ENCODE results near the gene CACNA1S.

Gene CACNA1S

GRCh38 chr1:201032408-201032807 lies 79.8 kb downstream of the CACNA1S start:
- DNase-seq (ENCODE audit: low read depth) = no peak

DNA sequence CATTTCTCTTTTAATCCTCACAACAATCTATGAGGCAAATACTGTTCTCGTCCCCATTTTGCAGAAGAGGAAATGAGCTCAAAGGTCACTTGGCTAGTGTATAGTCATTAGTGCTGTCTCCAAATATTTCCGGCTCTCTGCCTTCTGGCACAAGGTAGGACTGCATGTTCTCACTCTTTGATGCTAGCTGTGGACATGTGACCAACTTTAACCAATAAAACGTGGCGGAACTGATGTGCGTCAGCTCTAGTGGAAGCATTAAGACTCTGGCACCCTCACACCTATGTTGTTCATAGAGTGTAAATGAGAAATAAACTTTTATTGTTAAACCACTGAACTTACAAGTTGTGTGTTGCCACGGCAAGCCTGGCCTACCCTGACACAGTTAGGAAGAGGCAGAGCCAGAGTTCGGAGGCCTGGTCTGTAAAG lies 83.8 kb downstream of the CACNA1S start:
- no peak for DNase-seq (ENCODE audit: low read depth)

DNA sequence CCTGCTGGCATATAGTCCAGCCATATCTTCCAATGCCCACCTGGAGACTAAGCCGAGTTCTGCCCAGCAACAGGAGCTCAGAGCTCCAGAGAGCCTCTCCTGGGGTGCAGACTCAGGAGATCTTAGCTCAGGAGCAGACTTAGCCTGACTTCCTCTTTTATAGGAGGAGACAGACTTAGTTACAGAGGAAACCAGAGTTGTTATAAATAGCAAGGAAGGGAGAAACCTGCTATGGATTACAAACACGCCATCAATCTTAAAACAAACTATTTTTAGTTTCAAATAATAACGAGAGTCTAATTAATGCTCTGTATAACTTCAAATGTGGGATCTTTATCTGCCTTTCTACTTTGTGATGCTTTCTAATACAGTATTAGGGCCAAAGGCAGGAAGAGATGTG lies 85.4 kb downstream of the CACNA1S start:
- DNase-seq (ENCODE audit: low read depth) = no peak

- DNase-seq (ENCODE audit: low read depth) = peak; percentile 23
Observed at GRCh38 chr1:201026234-201026633, 86.0 kb downstream of the CACNA1S start.

GRCh38 chr1:201025571-201026002 lies 86.6 kb downstream of the CACNA1S start:
- peak; percentile 91 for DNase-seq (ENCODE audit: low read depth)

GRCh38 chr1:201024625-201024998 lies 87.6 kb downstream of the CACNA1S start:
- DNase-seq (ENCODE audit: low read depth) = no peak

GRCh38 chr1:201023920-201024624 lies 88.2 kb downstream of the CACNA1S start:
- DNase-seq (ENCODE audit: low read depth) = no peak

- peak; percentile 71 for DNase-seq (ENCODE audit: low read depth)
Observed at GRCh38 chr1:201023517-201023902, 88.7 kb downstream of the CACNA1S start, which contains the start of gene KIF21B. TSS of gene KIF21B (minus strand) at chr1:201023714. CDS start at chr1:201023383, 331 bp downstream.

DNA sequence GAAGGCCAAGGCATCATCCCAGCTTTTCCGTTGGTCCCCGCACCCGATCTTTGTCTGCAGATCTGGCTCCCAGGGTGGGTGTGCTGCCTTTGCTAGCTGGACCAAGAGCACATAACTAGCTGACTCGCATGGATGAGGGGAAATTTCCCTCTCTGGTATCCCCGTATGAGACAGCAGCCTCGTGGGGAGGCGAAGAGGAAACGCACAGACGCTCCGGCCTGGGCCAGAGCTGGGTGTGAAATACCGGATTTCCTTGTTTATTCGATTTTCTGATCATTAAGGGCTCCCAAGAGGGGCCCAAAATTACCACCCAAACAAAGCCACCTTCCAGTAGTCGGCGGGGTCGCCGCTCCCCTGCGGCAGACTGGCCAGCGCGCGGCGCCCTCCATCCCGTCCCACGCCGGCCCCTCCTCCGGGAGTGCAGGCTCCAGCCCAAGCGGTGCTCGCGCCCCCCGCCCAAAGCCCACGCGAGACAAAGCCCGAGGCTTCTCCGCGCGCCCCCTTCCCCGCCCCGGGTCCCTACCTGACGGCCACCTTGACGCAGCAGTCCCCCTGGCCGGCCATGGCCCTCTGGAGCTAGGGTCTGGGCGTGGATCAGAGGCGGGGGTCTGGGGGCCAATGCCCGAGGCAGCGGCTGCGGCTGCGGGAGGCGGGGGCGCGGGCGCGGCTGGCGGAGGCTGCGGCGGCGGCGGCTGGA lies 89.3 kb downstream of the CACNA1S start:
- peak; percentile 32 for DNase-seq (ENCODE audit: low read depth)

- no peak for DNase-seq (ENCODE audit: low read depth)
Observed at GRCh38 chr1:201022493-201022819, 89.8 kb downstream of the CACNA1S start.

DNA sequence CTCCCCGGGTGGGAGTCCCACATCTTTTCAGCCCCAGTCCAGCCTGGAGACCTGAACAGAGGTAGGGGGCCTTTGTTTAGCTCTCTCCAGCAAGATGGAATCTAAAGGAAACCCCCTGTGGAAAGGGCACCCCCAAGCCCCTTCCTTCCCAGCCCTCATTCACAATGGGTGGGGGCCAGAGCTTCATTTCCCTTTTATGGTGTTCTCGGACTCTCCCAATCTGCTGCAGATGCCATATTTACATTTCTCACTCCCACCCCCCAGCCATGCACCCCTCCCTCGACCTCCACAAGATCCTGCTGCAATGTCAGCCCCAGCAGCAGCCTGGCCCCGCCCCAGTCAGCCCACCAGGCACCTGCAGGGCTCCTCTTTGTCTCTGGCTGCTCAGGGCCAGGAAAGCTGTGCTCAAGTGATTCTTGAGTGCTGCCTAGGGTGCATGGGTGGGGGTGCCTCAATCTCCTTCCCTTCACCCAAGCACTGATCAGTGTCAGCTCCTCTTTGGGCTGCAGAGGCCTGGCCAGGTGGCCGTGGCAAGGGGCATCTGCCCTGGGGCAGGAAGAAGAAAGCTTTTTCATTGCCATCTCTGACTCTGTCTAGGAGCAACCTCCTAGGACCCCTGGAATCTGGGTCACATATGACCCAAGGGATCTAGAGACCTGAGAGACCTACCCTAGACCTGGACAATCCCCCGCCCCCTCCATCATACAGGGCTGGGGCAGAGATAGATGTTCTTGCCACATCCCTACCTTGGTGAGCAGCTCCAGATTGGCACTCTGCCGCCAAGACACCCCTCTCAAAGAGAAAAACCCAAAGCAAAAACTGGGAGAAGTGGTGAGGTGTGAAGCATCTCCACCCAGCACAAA lies 90.4 kb downstream of the CACNA1S start:
- no peak for DNase-seq (ENCODE audit: low read depth)

GRCh38 chr1:201020721-201021629 lies 91.3 kb downstream of the CACNA1S start:
- peak; percentile 53 for DNase-seq (ENCODE audit: low read depth)

DNA sequence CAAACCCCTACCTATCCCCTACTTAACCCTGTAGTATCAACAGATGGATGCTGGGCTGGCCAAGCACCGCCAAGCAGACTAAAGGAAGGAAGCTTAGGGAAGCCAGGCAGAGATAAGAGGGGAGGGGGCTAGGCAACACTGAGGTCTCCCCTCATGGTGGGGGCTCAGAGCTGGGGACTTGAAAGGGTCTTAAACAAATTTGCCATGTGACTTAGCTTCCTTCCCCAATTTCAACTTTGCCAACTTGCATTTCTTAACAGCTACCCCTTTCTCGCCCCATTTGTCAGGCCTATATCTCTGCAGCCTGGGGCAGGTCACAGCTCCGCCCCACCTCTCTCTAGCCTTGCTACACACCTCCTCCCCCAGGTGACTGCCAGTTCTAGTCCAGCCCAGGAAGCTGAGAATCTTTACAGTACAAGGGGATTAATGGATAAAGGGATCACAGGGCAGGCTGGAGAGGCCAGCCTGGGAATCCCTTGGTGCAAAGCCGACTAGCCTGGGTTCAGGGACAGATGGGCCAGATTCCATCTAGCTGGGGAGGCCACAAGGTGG lies 92.1 kb downstream of the CACNA1S start:
- no peak for DNase-seq (ENCODE audit: low read depth)

- peak; percentile 66 for DNase-seq (ENCODE audit: low read depth)
Observed at GRCh38 chr1:201019321-201019977, 92.8 kb downstream of the CACNA1S start.

- no peak for DNase-seq (ENCODE audit: low read depth)
Observed at GRCh38 chr1:201017828-201018163, 94.4 kb downstream of the CACNA1S start.

- DNase-seq (ENCODE audit: low read depth) = no peak
Observed at GRCh38 chr1:201016943-201017827, 95.0 kb downstream of the CACNA1S start.

GRCh38 chr1:201016211-201016651 lies 96.0 kb downstream of the CACNA1S start:
- DNase-seq (ENCODE audit: low read depth) = peak; percentile 17

DNA sequence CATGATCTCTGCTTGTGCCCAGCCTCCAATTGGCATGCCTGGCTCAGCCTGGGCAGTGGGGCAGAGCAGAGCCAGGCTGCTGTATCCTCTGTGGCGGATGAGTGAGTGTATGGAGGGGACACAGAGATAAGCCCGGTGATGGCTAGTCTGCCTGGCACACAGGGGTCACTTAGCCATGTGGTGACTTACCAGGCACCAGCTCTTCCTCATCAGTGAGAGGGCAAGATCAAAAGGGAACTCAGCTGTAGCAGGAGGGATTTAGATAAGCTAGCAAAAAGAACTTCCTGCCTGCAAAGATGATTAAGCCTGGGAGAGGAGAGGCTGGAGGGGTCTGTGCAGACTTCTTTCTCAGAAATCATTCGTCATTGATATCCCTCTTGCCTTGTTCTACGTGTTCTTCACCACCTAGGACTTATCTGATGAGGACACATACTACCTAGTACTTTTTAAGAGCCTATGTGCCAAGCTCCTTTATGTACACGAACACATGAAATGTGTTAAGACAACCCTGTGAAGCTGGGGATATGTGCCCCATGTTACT lies 96.6 kb downstream of the CACNA1S start:
- DNase-seq (ENCODE audit: low read depth) = no peak

DNA sequence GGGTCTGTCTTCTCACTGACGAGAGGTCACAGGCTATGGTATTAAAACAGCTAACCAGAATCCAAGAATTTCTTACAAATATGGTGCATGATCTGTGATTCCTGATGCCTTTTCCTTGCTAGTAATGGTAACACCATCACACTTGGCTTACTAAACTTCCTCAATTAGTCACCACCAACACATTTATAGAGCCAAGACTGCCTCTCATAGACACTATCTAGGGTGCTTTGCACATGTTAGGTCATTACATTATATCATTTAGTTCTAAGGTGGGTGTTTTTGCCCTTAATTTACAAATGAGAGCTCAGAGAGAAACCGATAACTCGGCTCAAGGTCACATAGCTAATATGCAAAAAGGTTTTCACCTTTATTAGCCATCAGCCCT lies 97.4 kb downstream of the CACNA1S start:
- DNase-seq (ENCODE audit: low read depth) = no peak
